ENCODE measurements around the gene ZIC2.

Gene ZIC2

DNA sequence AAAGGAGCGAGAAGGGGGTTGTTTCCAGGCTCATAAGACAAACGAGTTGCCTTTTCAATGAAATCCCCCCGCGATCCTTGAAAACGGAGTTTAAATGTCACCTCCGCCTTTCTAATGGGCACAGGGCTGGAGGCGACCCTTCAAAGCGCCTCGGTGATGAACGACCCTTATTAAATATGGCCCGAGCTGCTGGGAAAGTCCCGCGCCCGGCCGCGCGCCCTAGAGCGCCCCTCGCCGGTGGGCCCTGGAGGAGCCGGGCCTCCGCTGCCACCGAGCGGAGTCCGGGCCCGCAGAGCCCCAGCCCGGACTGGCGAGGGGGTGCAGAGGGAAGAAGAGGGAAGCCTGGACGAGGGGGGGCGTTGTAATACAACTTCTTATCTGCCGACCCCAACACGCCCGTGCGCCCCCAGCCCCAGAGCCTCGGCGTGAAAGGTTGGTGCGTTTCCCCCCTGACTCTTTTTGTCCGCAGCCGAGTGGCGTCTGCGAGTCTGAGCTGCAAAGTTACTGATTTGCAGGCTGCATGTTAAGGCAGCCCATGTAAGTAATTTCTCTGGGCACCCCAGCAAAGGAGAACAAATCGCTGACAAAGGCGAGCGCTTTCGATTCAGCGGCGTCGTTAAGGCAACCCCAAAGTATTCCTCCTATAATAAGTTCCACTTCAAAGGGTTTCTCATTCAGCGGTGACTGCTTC, 21.9 kb upstream of the ZIC2 start:
- DNase-seq = no peak

DNA sequence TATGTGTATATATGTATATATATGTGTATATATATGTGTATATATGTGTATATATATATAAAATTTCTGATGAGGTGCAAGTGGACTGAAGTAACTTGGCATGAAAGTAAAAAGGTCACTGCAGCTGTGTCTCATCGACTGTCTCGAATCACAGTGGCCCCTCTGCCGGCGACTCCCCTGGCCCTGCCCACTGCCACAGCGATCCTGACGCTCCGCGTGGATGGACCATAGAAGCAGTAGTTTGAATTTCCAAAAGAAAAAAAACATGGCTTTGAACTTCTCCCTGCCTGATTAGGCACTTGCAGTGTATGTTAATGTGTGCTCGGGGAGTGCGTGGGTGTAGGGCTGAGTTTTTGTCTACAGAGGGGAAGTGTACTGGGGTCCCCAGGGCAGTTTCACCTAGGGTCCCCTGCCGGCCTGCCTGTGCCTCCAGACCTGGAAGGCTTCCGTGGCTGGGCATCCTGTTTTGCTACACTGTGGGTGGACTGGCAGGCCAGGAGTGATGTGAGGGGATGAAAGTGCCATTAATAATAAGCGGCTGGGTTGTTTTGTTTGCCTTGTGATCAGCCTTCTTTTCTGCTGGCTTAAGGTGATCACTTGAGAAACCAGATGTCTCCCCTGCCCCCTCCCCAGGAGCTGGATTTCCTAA, 20.8 kb upstream of the ZIC2 start:
- no peak for DNase-seq

DNA sequence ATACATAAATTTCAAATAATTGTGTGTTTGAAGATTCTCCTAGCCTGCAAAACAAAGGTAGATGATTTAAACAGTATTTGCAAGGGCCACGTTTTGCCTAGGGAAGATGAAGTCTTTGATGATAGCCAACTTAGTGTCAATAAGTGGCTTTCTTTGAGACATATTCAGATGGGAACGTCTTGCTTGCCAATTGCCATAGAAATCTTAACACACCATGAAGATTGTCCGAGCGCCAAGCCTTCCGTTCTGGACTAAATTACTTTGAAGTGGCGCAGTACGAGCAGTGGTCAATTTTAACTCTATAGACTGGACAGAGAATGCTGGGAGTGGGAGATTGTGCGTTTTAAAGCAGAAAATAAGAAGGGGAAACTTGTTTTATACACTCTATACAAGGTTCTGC, 19.9 kb upstream of the ZIC2 start:
- no peak for DNase-seq

DNA sequence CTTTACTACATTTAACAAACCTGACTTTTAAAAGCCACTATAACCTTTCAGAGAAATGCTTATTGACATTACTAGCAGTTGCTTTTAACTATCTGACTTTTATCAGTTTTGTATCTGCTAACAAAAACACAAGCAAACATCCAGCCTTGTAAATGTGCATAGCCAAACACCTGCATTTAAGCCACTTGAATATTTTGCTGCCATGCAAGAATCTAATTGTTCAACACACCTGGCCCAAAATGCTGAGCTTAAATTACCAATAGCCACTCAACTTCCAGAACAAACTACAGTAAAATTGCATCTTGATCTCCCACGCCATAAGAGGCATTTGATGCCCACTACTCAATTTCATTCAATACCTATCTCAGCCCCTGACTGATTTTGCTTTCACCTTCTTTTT, 19.3 kb upstream of the ZIC2 start:
- DNase-seq = no peak

- DNase-seq = no peak
Observed at GRCh38 chr13:99963816-99964339, 17.7 kb upstream of the ZIC2 start.

GRCh38 chr13:99965329-99966000, 16.1 kb upstream of the ZIC2 start:
- no peak for DNase-seq

DNA sequence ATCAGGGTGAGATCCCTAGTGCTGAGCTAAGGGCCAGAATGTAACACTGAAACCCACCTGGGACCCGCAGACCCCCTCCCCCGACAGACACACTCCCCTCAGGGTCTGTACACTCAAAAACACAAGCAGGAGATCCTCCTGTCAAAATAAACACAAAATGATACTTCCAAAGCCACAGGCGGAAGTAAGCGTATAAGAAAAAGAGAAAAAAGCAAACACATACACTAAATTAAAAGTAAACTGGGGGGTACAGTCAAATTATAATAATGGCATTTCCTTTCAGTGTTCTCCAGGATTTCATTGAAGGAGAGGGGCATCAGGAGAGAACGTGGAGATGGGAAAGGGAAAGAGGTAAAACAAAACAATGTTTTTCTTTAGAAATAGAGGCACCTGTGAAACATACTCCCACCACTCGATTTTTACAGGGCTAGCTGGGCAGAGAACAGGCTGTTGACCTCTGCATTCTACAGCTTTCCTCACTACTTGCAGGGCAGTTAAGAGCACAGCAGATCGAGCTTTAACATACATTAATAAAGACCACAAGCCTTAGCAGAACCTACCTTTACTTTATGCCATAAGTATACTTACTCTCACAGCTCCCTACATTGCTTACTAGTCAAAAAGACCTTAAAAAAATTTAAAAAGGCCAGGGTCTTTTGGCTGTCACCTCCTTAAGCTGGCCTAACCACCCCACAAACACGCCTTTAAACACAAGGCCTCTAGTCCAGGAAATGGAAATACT, 15.3 kb upstream of the ZIC2 start:
- no peak for DNase-seq

DNA sequence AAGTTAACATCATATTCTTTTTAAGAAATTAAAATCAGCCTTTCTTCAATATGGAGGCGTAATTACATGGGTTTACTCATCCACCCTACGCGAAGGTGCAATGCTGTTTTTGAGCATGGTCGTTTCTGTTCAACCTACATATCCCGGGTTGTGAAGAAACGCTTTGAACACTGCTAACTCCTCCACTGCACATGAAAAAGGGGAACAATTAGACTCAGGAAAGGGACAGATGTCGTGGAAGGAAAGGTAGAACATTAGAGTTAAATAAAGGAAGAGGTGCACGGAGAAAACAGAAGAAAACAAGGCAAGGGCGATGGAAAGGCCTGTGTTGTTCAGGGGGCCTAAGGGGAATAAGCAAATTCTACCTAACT, 14.1 kb upstream of the ZIC2 start:
- DNase-seq = no peak

GRCh38 chr13:99967869-99968520, 13.6 kb upstream of the ZIC2 start:
- no peak for DNase-seq

- DNase-seq = peak; percentile 27
Observed at GRCh38 chr13:99968521-99969452, 12.8 kb upstream of the ZIC2 start.

DNA sequence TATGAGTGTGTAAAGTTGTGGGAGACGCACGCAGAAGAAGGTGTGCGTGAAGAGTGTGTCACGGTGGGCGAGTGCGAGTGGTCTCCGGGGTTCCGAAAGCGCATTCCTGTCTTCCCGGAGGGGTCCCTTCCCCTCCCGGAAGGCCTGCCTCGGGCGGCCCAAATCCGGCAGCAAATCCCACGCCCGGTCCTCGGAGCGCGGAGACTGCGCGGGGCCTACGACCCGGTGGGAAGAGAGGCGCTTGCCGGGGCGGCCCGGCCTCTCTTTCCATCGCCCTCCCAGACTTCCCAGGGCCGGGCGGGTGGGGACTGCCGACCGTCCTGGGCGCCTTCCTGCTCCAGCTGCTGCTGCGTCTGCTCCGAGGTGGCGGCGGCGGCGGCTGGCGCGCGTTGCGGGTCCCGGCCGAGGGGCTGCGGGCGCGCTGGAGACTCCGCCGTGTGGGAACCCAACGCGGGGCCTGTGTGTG, 12.1 kb upstream of the ZIC2 start:
- DNase-seq = no peak

DNA sequence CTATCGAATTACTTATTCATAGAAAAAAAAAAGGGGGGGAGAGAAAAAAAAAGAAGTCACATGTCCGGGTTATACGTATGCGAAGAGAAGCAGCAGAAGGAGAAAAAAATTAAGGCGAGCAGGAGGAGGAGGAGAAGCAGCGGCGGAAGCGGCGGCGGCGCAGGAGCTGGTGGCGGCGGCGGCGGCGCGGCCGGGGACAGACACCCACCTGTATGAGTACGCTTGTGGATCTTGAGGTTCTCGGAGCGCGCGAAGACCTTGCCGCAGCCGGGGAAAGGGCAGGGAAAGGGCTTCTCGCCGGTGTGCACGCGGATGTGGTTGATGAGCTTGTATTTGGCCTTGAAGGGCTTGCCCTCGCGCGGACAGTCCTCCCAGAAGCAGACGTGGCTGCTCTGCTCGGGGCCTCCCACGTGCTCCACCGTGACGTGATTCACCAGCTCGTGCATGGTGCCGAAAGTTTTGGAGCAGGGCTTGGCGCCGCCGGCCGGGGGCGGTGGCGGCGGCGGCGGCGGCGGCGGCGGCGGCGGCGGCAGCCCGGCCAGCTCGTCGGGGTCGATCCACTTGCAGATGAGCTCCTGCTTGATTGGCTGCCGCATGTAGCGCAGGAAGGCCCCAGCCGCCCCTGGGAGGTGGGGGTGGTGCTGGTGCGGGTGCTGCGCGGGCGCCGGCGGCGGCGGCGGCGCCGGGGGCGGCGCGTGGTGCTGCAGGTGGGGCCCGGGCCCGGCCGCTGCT, 11.5 kb upstream of the ZIC2 start:
- peak; percentile 54 for DNase-seq

GRCh38 chr13:99970651-99971575, 10.7 kb upstream of the ZIC2 start:
- DNase-seq = peak; percentile 27

DNA sequence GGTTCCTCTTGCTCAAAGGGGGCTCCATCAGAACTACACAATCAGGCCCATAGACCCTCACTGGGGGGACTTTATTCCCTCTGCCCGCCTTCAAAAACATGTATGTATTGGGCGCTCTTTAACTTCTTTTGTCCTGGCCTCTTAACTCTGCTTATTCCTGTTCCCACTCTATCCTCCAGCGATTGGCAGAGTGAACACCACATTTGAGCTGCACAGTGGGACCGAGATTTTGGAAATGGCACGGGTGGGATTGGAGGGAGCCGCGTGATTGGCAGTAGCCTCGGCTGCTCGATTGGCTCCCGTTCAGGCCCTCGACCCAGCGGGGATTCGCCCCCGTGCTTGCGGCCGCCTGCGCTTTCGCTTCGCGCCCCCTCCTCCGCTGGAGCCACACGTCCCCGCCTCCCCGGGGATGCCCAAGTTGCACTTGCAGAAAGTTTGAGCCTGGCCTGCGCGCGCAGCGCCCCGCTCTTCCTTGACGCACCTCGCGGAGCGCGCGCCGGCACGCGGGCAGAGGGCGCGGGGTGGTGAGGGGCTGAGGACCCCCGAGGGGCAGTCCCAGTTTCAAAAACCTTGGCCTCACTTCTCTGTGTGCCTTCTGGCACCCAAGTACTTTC, 9.9 kb upstream of the ZIC2 start, which contains the start of gene ZIC5:
TSS of gene ZIC5 (minus strand) at position 192 of the 614 bp plus-strand sequence. CDS start at position 28, 164 bp downstream.
- no peak for DNase-seq

GRCh38 chr13:99972190-99972731, 9.3 kb upstream of the ZIC2 start:
- DNase-seq = no peak

- DNase-seq = no peak
Observed at GRCh38 chr13:99973163-99973807, 8.3 kb upstream of the ZIC2 start.

- no peak for DNase-seq
Observed at GRCh38 chr13:99973808-99974185, 7.8 kb upstream of the ZIC2 start.

DNA sequence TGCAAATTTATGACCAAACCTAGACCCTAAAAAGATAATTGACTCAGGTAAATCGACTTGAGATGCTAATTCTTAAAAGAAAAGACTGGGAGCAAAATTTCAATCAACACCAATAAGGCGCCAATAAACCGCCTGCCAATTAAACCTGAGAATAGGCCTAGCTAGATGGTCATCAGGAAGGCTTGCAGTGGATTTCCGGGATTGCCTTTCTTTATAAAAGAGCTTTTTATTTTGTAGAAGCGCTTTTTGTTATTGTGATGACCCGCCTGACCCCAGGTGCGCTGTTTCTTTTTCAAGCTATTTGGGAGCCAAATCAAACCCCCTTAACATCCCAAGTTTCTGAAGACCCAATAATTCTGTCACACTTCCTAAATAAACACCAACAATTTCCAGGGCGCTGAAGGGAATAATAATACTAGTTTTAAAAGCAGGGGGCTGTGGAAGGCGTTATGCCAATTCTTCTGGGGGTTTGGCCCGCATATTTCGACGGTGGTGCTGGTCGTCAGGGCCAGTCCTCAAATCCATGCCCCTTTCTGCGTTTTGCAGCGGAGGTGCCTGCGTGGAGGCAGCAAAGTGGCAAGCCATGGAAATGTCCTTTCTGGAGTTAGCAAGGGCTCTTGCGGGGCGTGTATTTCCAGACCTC, 7.2 kb upstream of the ZIC2 start:
- DNase-seq = no peak

All from stimulated activated CD8-positive, alpha-beta memory T cell treated with anti-CD3 and anti-CD28 coated beads, Interleukin-4, amount 100 ng/mL, for 48 hours (primary cell).